H1 (cell line): ENCODE data around the gene NHERF2. TPM values are rescaled to one million over a fixed set of nuclear protein-coding genes. Genes with fewer than 3 reads are reported as not detected.

ENCODE experiments used
- CTCF ChIA-PET: fragments of 300-600 bp; sonication (Branson Sonifier 250); formaldehyde crosslinking; loops from one replicate; lab custom pipeline; 2021; ENCODE audit not compliant: partially characterized antibody; lab: Charles Lee
- POLR2A ChIA-PET: fragments of 300-600 bp; sonication (Branson Sonifier 250); formaldehyde crosslinking; loops from one replicate; lab custom pipeline; 2021; ENCODE audit warnings: inconsistent platforms; ENCODE audit not compliant: partially characterized antibody; lab: Charles Lee
- DNase-seq, 2 experiments: peaks; one replicate each; pipeline versions ENCODE4 v3.0.0 to v3.0.0-alpha.2; 2010 to 2022; ENCODE audit warnings: low spot score in 2 of 2, low read depth in 1 of 2, mixed read lengths in 1 of 2
- FAIRE-seq: peaks from 2 replicates; lab custom pipeline; 2011; peaks lifted over from hg19 to GRCh38; lab: Jason Lieb, UNC
- H2AFZ ChIP-seq: 2 replicates; pipeline ENCODE4 v1.8.1; 2012; ENCODE audit warnings: low read length, inconsistent platforms
- H2AK5ac ChIP-seq: 2 replicates; pipeline ENCODE4 v1.6.1; 2013; ENCODE audit warnings: low read depth, low read length
- H2BK120ac ChIP-seq: replicated peaks from 2 replicates; pipeline ENCODE3; 2013; ENCODE audit warnings: low read depth, low read length, inconsistent platforms
- H2BK12ac ChIP-seq: 2 replicates; pipeline ENCODE4 v1.6.1; 2013; ENCODE audit warnings: low read depth, low read length
- H2BK15ac ChIP-seq: 2 replicates; pipeline ENCODE4 v1.6.1; 2013; ENCODE audit warnings: low read length
- H2BK20ac ChIP-seq: 2 replicates; pipeline ENCODE4 v1.6.1; 2013; ENCODE audit warnings: low read length
- H2BK5ac ChIP-seq: 2 replicates; pipeline ENCODE4 v1.6.1; 2013; ENCODE audit warnings: low read depth, low read length
- H3K14ac ChIP-seq: 2 replicates; pipeline ENCODE4 v1.6.1; 2013; ENCODE audit warnings: inconsistent platforms; ENCODE audit not compliant: insufficient read length
- H3K18ac ChIP-seq: 2 replicates; pipeline ENCODE4 v1.6.1; 2013; ENCODE audit warnings: low read length; ENCODE audit errors: extremely low read depth
- H3K23ac ChIP-seq: 2 replicates; pipeline ENCODE4 v1.6.1; 2013; ENCODE audit warnings: inconsistent platforms; ENCODE audit not compliant: insufficient read length
- H3K23me2 ChIP-seq: 2 replicates; pipeline ENCODE4 v1.6.1; 2013; ENCODE audit warnings: low read depth, low read length
- H3K27ac ChIP-seq: 2 replicates; pipeline ENCODE4 v1.6.1; 2011; ENCODE audit warnings: low read depth, low read length, inconsistent platforms
- H3K27me3 ChIP-seq, 4 experiments: replicated peaks in 1 of 4; 1 replicate in 1 of 4; 2 replicates in 3 of 4; pipeline versions ENCODE4 v1.6.1 to v1.8.1; 2011 to 2013; ENCODE audit warnings: low read length in 3 of 4, mild to moderate bottlenecking in 3 of 4, inconsistent platforms in 2 of 4, mixed read lengths in 2 of 4, moderate library complexity in 1 of 4; ENCODE audit not compliant: control insufficient read depth in 3 of 4, insufficient read depth in 3 of 4; ENCODE audit errors: extremely low read depth in 1 of 4
- H3K36me3 ChIP-seq, 4 experiments: 2 replicates each; pipeline versions ENCODE4 v1.6.1 to v1.8.1; 2011 to 2013; ENCODE audit warnings: mild to moderate bottlenecking in 4 of 4, low read length in 3 of 4, moderate library complexity in 2 of 4, control low read depth in 1 of 4, inconsistent platforms in 1 of 4; ENCODE audit not compliant: insufficient read depth in 4 of 4, control insufficient read depth in 2 of 4
- H3K4ac ChIP-seq: replicated peaks from 2 replicates; pipeline ENCODE3; 2013; ENCODE audit warnings: low read length, low read depth, mixed read lengths, inconsistent platforms; ENCODE audit not compliant: insufficient read length
- H3K4me1 ChIP-seq, 4 experiments: replicated peaks in 1 of 4; 1 replicate in 1 of 4; 2 replicates in 3 of 4; pipeline versions ENCODE4 v1.6.1 to v1.8.1; 2011 to 2013; ENCODE audit warnings: low read length in 3 of 4, inconsistent platforms in 2 of 4, mixed read lengths in 1 of 4; ENCODE audit not compliant: insufficient read depth in 4 of 4, control insufficient read depth in 3 of 4
- H3K4me2 ChIP-seq, 2 experiments: 2 replicates each; pipeline versions ENCODE4 v1.6.1 to v1.8.1; 2011 to 2013; ENCODE audit warnings: low read depth in 2 of 2, low read length in 2 of 2, control low read depth in 1 of 2, inconsistent platforms in 1 of 2, mild to moderate bottlenecking in 1 of 2; ENCODE audit not compliant: insufficient read depth in 1 of 2
- H3K4me3 ChIP-seq, 4 experiments: fragments of 200-600, 300-600 bp in 1 of 4; sonication (generic), shearing (Covaris generic), sonication (Bioruptor Twin) in 1 of 4; 2 replicates each; pipeline versions ENCODE4 v1.5.1 to v1.8.1; 2011 to 2016; ENCODE audit warnings: low read length in 4 of 4, low read depth in 3 of 4, control low read depth in 2 of 4, inconsistent platforms in 2 of 4, mild to moderate bottlenecking in 2 of 4, mixed read lengths in 1 of 4, moderate library complexity in 1 of 4; ENCODE audit not compliant: insufficient read depth in 2 of 4; ENCODE audit errors: extremely low read depth in 1 of 4
- H3K56ac ChIP-seq: replicated peaks from 2 replicates; pipeline ENCODE3; 2013; ENCODE audit warnings: low read depth, mild to moderate bottlenecking, mixed read lengths, low read length, inconsistent platforms; ENCODE audit not compliant: insufficient read length
- H3K79me1 ChIP-seq: 2 replicates; pipeline ENCODE4 v1.6.1; 2013; ENCODE audit warnings: low read depth, low read length, control low read depth
- H3K79me2 ChIP-seq, 2 experiments: 2 replicates each; pipeline versions ENCODE4 v1.6.1 to v1.8.1; 2012 to 2013; ENCODE audit warnings: low read length in 2 of 2, mild to moderate bottlenecking in 2 of 2, inconsistent platforms in 1 of 2; ENCODE audit not compliant: insufficient read depth in 2 of 2, control insufficient read depth in 1 of 2
- H3K9ac ChIP-seq, 4 experiments: replicated peaks in 1 of 4; 1 replicate in 1 of 4; 2 replicates in 3 of 4; pipeline versions ENCODE4 v1.6.1 to v1.8.1; 2011 to 2013; ENCODE audit warnings: low read depth in 3 of 4, low read length in 3 of 4, control low read depth in 2 of 4, mild to moderate bottlenecking in 2 of 4, moderate library complexity in 2 of 4, inconsistent platforms in 1 of 4; ENCODE audit errors: extremely low read depth in 1 of 4
- H3K9me3 ChIP-seq, 2 experiments: 2 replicates each; pipeline versions ENCODE4 v1.6.1 to v1.8.1; 2012 to 2013; ENCODE audit warnings: mild to moderate bottlenecking in 2 of 2, moderate library complexity in 2 of 2, control low read depth in 1 of 2, inconsistent platforms in 1 of 2, low read depth in 1 of 2, low read length in 1 of 2, mixed read lengths in 1 of 2; ENCODE audit not compliant: insufficient read depth in 2 of 2
- H4K20me1 ChIP-seq, 2 experiments: replicated peaks in 1 of 2; 2 replicates each; pipeline versions ENCODE3 to v1.8.1; 2011 to 2013; ENCODE audit warnings: inconsistent platforms in 2 of 2, low read length in 2 of 2, mild to moderate bottlenecking in 1 of 2; ENCODE audit not compliant: insufficient read depth in 2 of 2, control insufficient read depth in 1 of 2
- H4K5ac ChIP-seq: 2 replicates; pipeline ENCODE4 v1.6.1; 2013; ENCODE audit warnings: low read length, low read depth, mixed read lengths, inconsistent platforms; ENCODE audit not compliant: insufficient read length
- H4K8ac ChIP-seq: 2 replicates; pipeline ENCODE4 v1.8.0; 2013; ENCODE audit warnings: mild to moderate bottlenecking, moderate library complexity, low read length, inconsistent platforms; ENCODE audit not compliant: insufficient read depth; ENCODE audit errors: extremely low read depth
- H4K91ac ChIP-seq: replicated peaks from 2 replicates; pipeline ENCODE3; 2013; ENCODE audit warnings: low read length, mixed read lengths, inconsistent platforms; ENCODE audit not compliant: insufficient read length
- SIN3A ChIP-seq, 2 experiments: IDR thresholded peaks in 1 of 2; conservative IDR thresholded peaks in 1 of 2; 2 replicates each; pipeline ENCODE4 v1.6.1; 2011 to 2012; ENCODE audit warnings: low read length in 2 of 2, improper control_type of control experiment in 1 of 2, low read depth in 1 of 2, mild to moderate bottlenecking in 1 of 2
- SRF ChIP-seq: IDR thresholded peaks from 2 replicates; pipeline ENCODE4 v1.6.1; 2011; ENCODE audit warnings: mild to moderate bottlenecking, low read depth, low read length, moderate library complexity
- TCF12 ChIP-seq: IDR thresholded peaks from 2 replicates; pipeline ENCODE4 v1.6.1; 2011; ENCODE audit warnings: low read depth, mild to moderate bottlenecking, low read length
- WGBS, 2 experiments: shearing (Covaris generic) in 1 of 2; methylation state at CpG; one replicate each; pipeline versions ENCODE4 v1.1.6 to v1.1.7; 2013 to 2015; ENCODE audit warnings: low lambda C conversion rate in 2 of 2, mixed read lengths in 2 of 2, inconsistent platforms in 1 of 2, low coverage in 1 of 2, missing lambda C conversion rate in 1 of 2; ENCODE audit not compliant: insufficient replicate concordance in 2 of 2, insufficient coverage in 1 of 2, insufficient read length in 1 of 2; ENCODE audit errors: extremely low coverage in 1 of 2, missing lambda C conversion rate in 1 of 2; 5-methylcytosine and 5-hydroxymethylcytosine counted together
- polyA plus RNA-seq, 7 experiments: library from polyadenylated mRNA; depleted of rRNA in 3 of 7; stranded (reverse) in 5 of 7; unstranded in 2 of 7; fragments of >200 nt in 5 of 7; fragments of 200-250 nt in 2 of 7; gene quantifications; 1 replicate in 5 of 7; 2 replicates in 1 of 7; 4 replicates in 1 of 7; pipeline versions ENCODE4 v1.2.1 to v1.2.3, GENCODE V29; 2011 to 2013; ENCODE audit warnings: missing spikeins in 2 of 7, mixed read lengths in 2 of 7
- total RNA-seq: library from RNA; stranded (reverse); fragmentation: NEBNext Ultra II Directional; extraction: Animal tissue kit (Norgen Biotek cat#: 25700); gene quantifications from 2 replicates; pipeline ENCODE4 v1.2.1, GENCODE V29; 2021

NHERF2 gene
- total and polyA plus RNA-seq, 2 of the 8 experiments (the other 6 are each of a cell fraction or from before 2014, with no cell fraction given), result 13.9 to 19.3 TPM

GRCh38 chr16:1993731-1994131, 33.0 kb upstream of the NHERF2 start:
- Histone ChIP-seq H3K4me3 (peak overlapping the region in 1 of 4 experiments; percentile 82; a peak in 1 of 8 replicates), H2BK15ac (no peak overlapping the region), H3K79me2 (no peaks in the 10 kb centered on the region), H4K5ac (no peak overlapping the region), H3K23me2 (peaks cover 22% of the 10 kb centered on the region; the same call in 1 of the 2 replicates), H4K8ac (no peak overlapping the region), H4K20me1 (peaks cover 7 to 8% of the 10 kb centered on the region in 2 experiments), H3K9me3 (no peaks in the 10 kb centered on the region), H3K23ac (no peak overlapping the region), H3K27ac (no peak overlapping the region), H3K36me3 (peaks cover 3 to 13% (median 8%) of the 10 kb centered on the region in 4 experiments; a peak in 5 of 8 replicates), H2BK20ac (no peak overlapping the region), H3K14ac (no peak overlapping the region), H3K56ac (no peak overlapping the region), H3K4ac (no peak overlapping the region), H3K18ac (no peak overlapping the region), H3K4me1 (peaks cover 0 to 22% (median 18%) of the 10 kb centered on the region in 4 experiments; a peak in 6 of 7 replicates), H2AK5ac (no peak overlapping the region), H3K27me3 (peaks cover 4 to 32% (median 20%) of the 10 kb centered on the region in 4 experiments), H2BK5ac (no peak overlapping the region), H2BK120ac (no peak overlapping the region), H2BK12ac (no peak overlapping the region), H3K79me1 (no peaks in the 10 kb centered on the region), H3K4me2 (peak overlapping the region in 1 of 2 experiments; percentile 83; a peak in 2 of 4 replicates), H4K91ac (no peak overlapping the region), H3K9ac (no peak overlapping the region; a peak in 1 of 7 replicates), H2AFZ (no peak overlapping the region)
- FAIRE-seq, result no peak
- WGBS, 2 experiments, result 97% methylated on average over 2 of the region's 2 CpGs; no CpG with 5 or more reads in 1 of the 2 experiments
- CTCF ChIA-PET, result interaction anchor here (0.7 to 6.8 kb wide), 4 partner anchors 11 to 1646 kb away, joined by 3 to 55 read pairs (median 8); partner anchors contain the start of gene NOXO1
- no peak for TF ChIP-seq SIN3A (conservative IDR thresholded peaks at IDR 0.05 in 1 of 2, IDR thresholded peaks at IDR 0.05 in 1 of 2; ENCODE audit: low read depth in 1 of 2, low read length in 2 of 2)
- TF ChIP-seq TCF12, result no peak
- TF ChIP-seq SRF, result no peak
- no peak for DNase-seq
- POLR2A ChIA-PET, result interaction anchor here (0.7 to 28.2 kb wide), 9 partner anchors 10 to 1038 kb away, joined by 3 to 736 read pairs (median 6); partner anchors contain the start of genes GFER, NDUFB10, RNF151 and RPS2
